CD14-positive monocyte (primary cell): ENCODE data around the gene LDAH. TPM values are rescaled to one million over a fixed set of nuclear protein-coding genes. Genes with fewer than 3 reads are reported as not detected.
A peak's percentile ranks its signal among the peaks of the same experiment; 100 is the strongest.

ENCODE experiments used
- DNase-seq, 3 donors: peaks; one replicate each; pipeline ENCODE4 v3.0.0-alpha.2; 2011 to 2022
- H2AFZ ChIP-seq: 2 replicates; pipeline ENCODE4 v1.6.0; 2012; ENCODE audit warnings: mild to moderate bottlenecking, low read depth, low read length, inconsistent platforms; ENCODE audit not compliant: insufficient read depth, poor library complexity, severe bottlenecking
- H3K27ac ChIP-seq, 2 donors: 1 replicate in 1 of 2; 2 replicates in 1 of 2; pipeline ENCODE4 v1.5.1; 2012 to 2013; ENCODE audit warnings: low read length in 2 of 2, control low read depth in 1 of 2, inconsistent platforms in 1 of 2, low read depth in 1 of 2, mild to moderate bottlenecking in 1 of 2
- H3K27me3 ChIP-seq, 2 donors: one replicate each; pipeline versions ENCODE4 v1.6.0 to v1.6.1; 2011 to 2013; ENCODE audit warnings: low read length in 2 of 2; ENCODE audit not compliant: control insufficient read depth in 2 of 2, insufficient read depth in 2 of 2
- H3K36me3 ChIP-seq, 2 donors: replicated peaks in 1 of 2; 1 replicate in 1 of 2; 2 replicates in 1 of 2; pipeline versions ENCODE4 v1.5.1 to v1.6.1; 2012 to 2013; ENCODE audit warnings: low read length in 2 of 2, control low read depth in 1 of 2, inconsistent platforms in 1 of 2, mild to moderate bottlenecking in 1 of 2; ENCODE audit not compliant: insufficient read depth in 2 of 2, control insufficient read depth in 1 of 2
- H3K4me1 ChIP-seq, 2 donors: 1 replicate in 1 of 2; 2 replicates in 1 of 2; pipeline versions ENCODE4 v1.5.1 to v1.6.1; 2012 to 2013; ENCODE audit warnings: low read length in 2 of 2, control low read depth in 1 of 2, inconsistent platforms in 1 of 2, mild to moderate bottlenecking in 1 of 2, moderate library complexity in 1 of 2; ENCODE audit not compliant: insufficient read depth in 2 of 2, control insufficient read depth in 1 of 2
- H3K4me2 ChIP-seq: replicated peaks from 2 replicates; pipeline ENCODE3; 2012; ENCODE audit warnings: low read length, moderate library complexity, mild to moderate bottlenecking; ENCODE audit not compliant: poor library complexity, severe bottlenecking; ENCODE audit errors: extremely low read depth
- H3K4me3 ChIP-seq, 3 experiments: fragments of 200-600 bp in 1 of 3; sonication (generic) in 1 of 3; replicated peaks in 1 of 3; 1 replicate in 2 of 3; 2 replicates in 1 of 3; pipeline ENCODE4 v1.5.1; 2011 to 2013; ENCODE audit warnings: low read length in 3 of 3, mild to moderate bottlenecking in 3 of 3, control low read depth in 2 of 3, low read depth in 2 of 3, inconsistent platforms in 1 of 3, moderate library complexity in 1 of 3
- H3K79me2 ChIP-seq: 2 replicates; pipeline ENCODE4 v1.6.0; 2012; ENCODE audit warnings: mild to moderate bottlenecking, control low read depth, inconsistent platforms, low read length, moderate library complexity; ENCODE audit not compliant: insufficient read depth
- H3K9ac ChIP-seq: 2 replicates; pipeline ENCODE4 v1.6.0; 2017; ENCODE audit warnings: low read length, mild to moderate bottlenecking; ENCODE audit not compliant: insufficient read depth, poor library complexity, severe bottlenecking
- H3K9me3 ChIP-seq, 2 donors: replicated peaks in 1 of 2; 1 replicate in 1 of 2; 2 replicates in 1 of 2; pipeline versions ENCODE4 v1.5.1 to v1.6.1; 2012 to 2013; ENCODE audit warnings: low read length in 2 of 2, control low read depth in 1 of 2; ENCODE audit not compliant: control insufficient read depth in 1 of 2, insufficient read depth in 1 of 2
- H4K20me1 ChIP-seq: 2 replicates; pipeline ENCODE4 v1.6.0; 2012; ENCODE audit warnings: mild to moderate bottlenecking, low read length, control low read depth, moderate library complexity; ENCODE audit not compliant: insufficient read depth
- H3K27ac Mint-ChIP-seq, 7 donors: one replicate each; pipeline ENCODE4 v1.8.0; 2020; ENCODE audit warnings: mild to moderate bottlenecking in 7 of 7, mixed read lengths in 7 of 7, moderate library complexity in 6 of 7, inconsistent platforms in 2 of 7
- H3K27me3 Mint-ChIP-seq, 3 donors: one replicate each; pipeline ENCODE4 v1.8.0; 2021 to 2022; ENCODE audit warnings: low read depth in 3 of 3, mild to moderate bottlenecking in 3 of 3, mixed read lengths in 3 of 3, moderate library complexity in 3 of 3, inconsistent platforms in 1 of 3
- H3K36me3 Mint-ChIP-seq, 2 donors: one replicate each; pipeline ENCODE4 v1.8.0; 2020; ENCODE audit warnings: mixed read lengths in 2 of 2, inconsistent platforms in 1 of 2, mild to moderate bottlenecking in 1 of 2
- H3K4me1 Mint-ChIP-seq: one replicate; pipeline ENCODE4 v1.8.0; 2020; ENCODE audit warnings: mild to moderate bottlenecking, mixed read lengths
- H3K4me3 Mint-ChIP-seq, 2 donors: one replicate each; pipeline ENCODE4 v1.8.0; 2020; ENCODE audit warnings: mild to moderate bottlenecking in 2 of 2, mixed read lengths in 2 of 2, moderate library complexity in 1 of 2
- H3K9me3 Mint-ChIP-seq, 7 donors: one replicate each; pipeline ENCODE4 v1.8.0; 2020 to 2022; ENCODE audit warnings: mixed read lengths in 7 of 7, mild to moderate bottlenecking in 6 of 7, moderate library complexity in 6 of 7, inconsistent platforms in 2 of 7
- CTCF ChIP-seq: fragments of 200-600 bp; IDR thresholded peaks from one replicate; pipeline ENCODE4 v1.8.0; 2022; ENCODE audit warnings: antibody characterized with exemption, mild to moderate bottlenecking
- WGBS: methylation state at CpG from one replicate; pipeline ENCODE4 v1.1.5; 2013; ENCODE audit warnings: missing lambda C conversion rate; ENCODE audit not compliant: insufficient coverage; 5-methylcytosine and 5-hydroxymethylcytosine counted together
- intact Hi-C, 2 donors: fragments of 100-400 bp; cut with micrococcal nuclease; formaldehyde crosslinking; loops; one replicate each; pipeline versions ENCODE4 v1.15.0 to v1.15.1; 2023
- polyA plus RNA-seq, 3 donors: library from polyadenylated mRNA; depleted of rRNA in 1 of 3; unstranded in 2 of 3; stranded (reverse) in 1 of 3; fragments of 300-500 nt in 2 of 3; fragments of >200 nt in 1 of 3; fragmentation: Illumina TruSeq in 2 of 3; gene quantifications; 1 replicate in 2 of 3; 2 replicates in 1 of 3; pipeline ENCODE4 v1.2.3, GENCODE V29; 2012 to 2021

The LDAH gene
- polyA plus RNA-seq, 3 donors, result 3.7 to 5.7 (median 5.0) TPM

- Mint-ChIP-seq H3K27ac (peak overlapping the region in 4 of 7 donors; percentile 61 to 81 (median 76)), H3K4me1 (peaks cover 15% of the 10 kb centered on the region), H3K4me3 (no peak overlapping the region), H3K36me3 (peaks cover 83 to 96% of the 10 kb centered on the region in 2 donors), H3K27me3 (peaks cover 0 to 5% (median 0%) of the 10 kb centered on the region in 3 donors), H3K9me3 (no peaks in the 10 kb centered on the region)
- peaks cover 80% of the 10 kb centered on the region for H4K20me1 ChIP-seq
- H3K4me1 ChIP-seq, result no peaks in the 10 kb centered on the region
- no peak overlapping the region for H3K4me3 ChIP-seq
- no peak overlapping the region for H3K9ac ChIP-seq
- peaks cover 14% of the 10 kb centered on the region for H3K79me2 ChIP-seq
- TF ChIP-seq CTCF, result peak; percentile 89
- H3K27ac ChIP-seq, result peak overlapping the region in 1 of 2 donors; percentile 27
- peaks cover 85 to 98% of the 10 kb centered on the region in 2 donors for H3K36me3 ChIP-seq
- intact Hi-C loops, result loop anchor here (5.0 to 10.0 kb wide), 3 partner anchors 190 to 758 kb away; no protein-coding TSS in a partner anchor
- 43% methylated on average over 19 of the region's 26 CpGs for WGBS
- no peak overlapping the region for H3K4me2 ChIP-seq
- no peaks in the 10 kb centered on the region for H3K27me3 ChIP-seq
- H3K9me3 ChIP-seq, result no peaks in the 10 kb centered on the region
- no peak overlapping the region for H2AFZ ChIP-seq
- peak; percentile 53 to 65 (median 57) for DNase-seq
Observed at GRCh38 chr2:20642055-20642971, 180.6 kb downstream of the LDAH start.

DNA sequence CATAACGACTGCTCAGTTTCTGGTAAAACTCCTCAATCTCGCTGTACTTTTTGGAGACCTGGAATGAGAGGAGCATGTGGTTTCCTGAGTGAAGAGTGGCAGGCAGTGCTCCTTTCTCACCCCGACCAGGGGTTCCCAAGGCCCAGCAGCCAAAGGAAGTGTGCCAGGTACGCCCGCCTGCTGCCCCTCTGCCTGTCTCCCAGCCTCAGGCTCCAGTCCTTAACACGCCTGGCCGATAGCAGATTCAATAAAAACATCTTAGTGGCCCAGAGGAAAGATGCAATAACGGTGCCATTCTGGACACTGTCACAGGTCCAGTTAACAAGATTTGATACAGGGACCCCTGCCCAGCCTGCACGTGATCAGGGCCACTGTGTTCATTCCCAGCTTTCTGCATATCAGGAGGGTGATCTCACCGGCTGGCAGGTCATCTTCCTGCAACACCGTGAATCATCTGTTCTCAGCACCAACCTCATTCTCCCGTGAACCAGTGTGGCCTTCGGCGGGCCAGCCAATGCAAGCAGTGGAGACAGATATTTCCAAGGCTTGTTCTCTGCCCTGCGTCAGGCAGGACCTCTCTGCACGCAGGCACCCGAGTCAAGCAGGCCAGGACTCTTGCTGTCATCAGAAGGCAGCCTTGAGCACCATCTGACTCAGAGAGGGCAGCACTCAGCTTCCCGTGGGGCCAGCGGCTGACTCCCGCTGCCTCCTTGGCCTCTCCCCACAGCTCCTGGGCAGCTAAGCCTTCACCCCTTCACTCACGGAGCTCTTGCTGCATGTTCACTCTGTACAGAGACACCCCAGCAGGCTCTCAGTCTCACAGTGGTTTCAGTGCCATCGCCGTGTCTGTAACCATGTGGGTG is 181.5 kb downstream of the LDAH start:
- no peak overlapping the region for H3K4me3 ChIP-seq
- peak overlapping the region in 2 of 7 donors; percentile 72 to 79 for H3K27ac Mint-ChIP-seq

More for the DNA sequence above, 181.5 kb downstream of the LDAH start:
- peaks cover 0 to 4% (median 0%) of the 10 kb centered on the region in 3 donors for H3K27me3 Mint-ChIP-seq
- peaks cover 13% of the 10 kb centered on the region for H3K4me1 Mint-ChIP-seq
- no peaks in the 10 kb centered on the region for H3K9me3 Mint-ChIP-seq
- no peaks in the 10 kb centered on the region for H3K9me3 ChIP-seq
- TF ChIP-seq CTCF, result no peak
- H3K9ac ChIP-seq, result no peak overlapping the region
- H3K36me3 ChIP-seq, result peaks cover 89 to 98% of the 10 kb centered on the region in 2 donors
- peaks cover 5% of the 10 kb centered on the region for H3K79me2 ChIP-seq
- H2AFZ ChIP-seq, result no peak overlapping the region
- H3K4me1 ChIP-seq, result no peaks in the 10 kb centered on the region
- peaks cover 82 to 96% of the 10 kb centered on the region in 2 donors for H3K36me3 Mint-ChIP-seq
- H3K4me2 ChIP-seq, result no peak overlapping the region
- H3K27ac ChIP-seq, result peak overlapping the region in 1 of 2 donors; percentile 27
- H3K4me3 Mint-ChIP-seq, result no peak overlapping the region
- no peak for DNase-seq
- no peaks in the 10 kb centered on the region for H3K27me3 ChIP-seq
- H4K20me1 ChIP-seq, result peaks cover 73% of the 10 kb centered on the region
- intact Hi-C loops, result loop anchor here (5.0 to 10.0 kb wide), 3 partner anchors 189 to 757 kb away; no protein-coding TSS in a partner anchor
- WGBS, result 98% methylated on average over 18 of the region's 23 CpGs
